GM21515 (cell line): ENCODE data around the gene RUNDC3A.

Experiments
- ATAC-seq: cut with Tn5 transposase; IDR thresholded peaks from one replicate; pipeline ENCODE4 v1.9.1; 2021; ENCODE audit not compliant: unreplicated experiment

The RUNDC3A gene

DNA sequence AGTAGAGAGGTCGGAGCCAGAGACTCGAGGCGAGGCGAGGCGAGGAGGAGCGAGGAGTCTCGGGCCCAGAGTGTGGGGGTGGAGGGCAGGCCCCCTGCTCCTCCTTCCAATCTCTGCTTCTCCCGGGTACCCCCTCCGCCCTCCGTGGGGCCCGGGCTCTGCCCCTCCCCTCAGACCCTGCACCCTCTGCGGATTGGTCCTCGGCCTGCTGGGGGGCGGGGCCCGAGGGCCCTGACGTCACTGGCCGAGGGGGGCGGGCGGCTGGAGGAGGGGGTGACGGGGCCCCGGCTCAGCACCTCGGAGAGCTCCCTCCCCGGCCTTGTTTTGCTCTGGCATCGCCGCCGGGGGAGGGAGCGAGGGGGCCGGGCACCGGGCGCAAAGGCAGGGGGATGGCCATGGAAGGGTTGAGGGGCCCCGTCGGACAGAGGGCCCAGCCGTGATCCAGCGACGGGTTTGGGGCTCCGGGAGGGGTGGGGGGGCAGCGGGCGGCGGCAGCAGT is at the start of gene RUNDC3A:
Gene RUNDC3A (plus strand): TSS at position 282 of the 499 bp plus-strand sequence. CDS start 232 bp downstream, outside the sequence.
- no peak for ATAC-seq

DNA sequence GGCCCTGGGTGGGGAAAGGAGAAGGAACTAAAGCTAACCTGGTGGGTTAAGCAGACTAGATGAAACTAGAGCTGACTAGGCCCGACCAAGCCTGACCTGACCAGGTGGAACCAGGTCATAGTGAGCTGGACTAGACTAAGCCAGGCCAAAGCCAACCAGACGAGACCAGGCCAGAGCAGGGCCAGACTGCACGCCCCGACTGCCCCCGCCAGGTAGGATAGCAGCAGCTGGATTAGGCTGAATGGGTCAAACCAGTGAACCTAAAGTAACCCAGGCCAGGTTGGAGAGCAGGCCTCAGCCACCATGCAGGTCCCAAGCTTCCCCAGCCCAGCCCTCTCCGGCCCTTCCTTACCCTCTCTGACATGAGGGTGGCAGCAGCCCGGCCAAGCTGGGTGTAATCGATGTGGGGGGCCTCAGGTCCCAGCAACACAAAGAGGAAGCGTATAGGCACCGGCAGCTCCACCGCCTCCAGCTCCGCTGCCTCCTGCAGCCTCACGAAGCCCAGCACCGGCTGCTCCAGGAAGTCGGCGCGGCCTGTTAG is 49.5 kb upstream of the RUNDC3A start:
- no peak for ATAC-seq

DNA sequence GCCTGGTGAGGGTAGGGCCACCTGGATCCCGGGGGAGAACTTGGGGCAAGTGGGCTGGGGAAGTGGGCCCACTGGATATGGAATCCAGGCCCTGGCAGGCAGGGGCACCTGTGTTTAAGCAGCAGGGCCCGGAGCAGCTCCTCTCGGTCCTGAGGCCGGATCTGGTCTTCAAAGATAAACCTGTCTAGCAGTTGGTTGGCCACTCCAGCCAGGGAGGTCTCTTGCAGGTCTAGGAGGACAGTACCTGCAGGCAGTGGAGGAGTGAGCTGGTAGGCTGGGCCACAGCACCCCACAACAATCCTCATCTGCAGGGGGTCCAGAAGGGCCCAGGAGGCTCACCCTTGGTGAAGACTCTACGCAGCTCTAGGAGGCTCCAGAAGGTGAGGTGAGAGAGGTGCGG is 48.1 kb upstream of the RUNDC3A start:
- no peak for ATAC-seq

DNA sequence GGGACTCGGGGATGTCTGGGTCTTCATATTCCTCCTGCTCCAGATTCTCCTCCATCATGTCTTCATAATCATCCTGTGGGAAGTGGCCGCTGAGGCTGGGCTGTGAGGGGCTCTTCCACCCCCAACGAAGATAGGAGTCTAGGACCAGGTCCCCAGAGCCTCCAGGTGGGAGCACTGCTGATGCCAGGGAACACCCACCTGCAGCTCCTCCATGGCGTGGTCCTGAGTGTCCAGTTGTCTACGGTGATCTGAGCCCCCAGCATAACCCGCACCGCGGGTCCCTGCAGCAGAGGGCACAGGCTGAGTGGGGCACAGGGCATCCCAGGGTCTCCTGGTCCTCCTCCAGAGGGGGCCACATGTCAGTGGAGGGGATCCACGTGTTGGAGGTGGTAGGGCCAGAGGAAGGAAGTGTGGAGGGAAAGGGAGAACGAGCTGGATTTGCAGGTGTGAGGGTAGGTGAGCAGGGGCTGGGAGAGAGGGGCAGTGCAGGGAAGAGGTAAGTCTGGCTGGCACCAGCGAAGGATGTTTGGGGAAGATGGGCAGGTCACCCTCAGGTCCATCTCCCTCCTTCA is 45.7 kb upstream of the RUNDC3A start:
- ATAC-seq = no peak

DNA sequence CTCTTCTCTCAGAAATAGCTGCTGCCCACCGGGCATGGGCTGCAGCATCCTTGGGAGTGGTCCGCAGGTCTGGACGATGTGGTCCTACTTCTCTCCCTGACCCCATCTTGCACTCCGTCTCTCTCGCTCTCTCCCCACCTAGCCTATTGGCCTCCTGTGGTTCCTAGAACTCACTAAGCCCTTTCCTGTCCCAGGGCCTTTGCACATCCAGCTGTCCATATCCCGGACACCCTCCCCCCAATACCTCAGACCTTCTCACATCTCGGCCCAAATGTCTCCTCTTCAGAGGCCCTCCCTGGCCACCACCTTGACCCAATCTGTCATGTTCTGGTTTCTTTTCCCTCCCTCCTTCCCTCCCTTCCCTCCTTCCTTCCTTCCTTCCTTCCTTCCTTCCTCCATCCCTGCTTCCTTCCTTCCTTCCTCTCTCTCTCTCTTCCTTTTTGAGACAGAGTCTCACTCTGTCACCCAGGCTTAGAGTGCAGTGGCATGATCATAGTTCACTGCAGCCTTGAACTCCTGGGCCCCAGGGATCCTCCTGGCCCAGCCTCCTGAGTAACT is 45.0 kb upstream of the RUNDC3A start:
- no peak for ATAC-seq

DNA sequence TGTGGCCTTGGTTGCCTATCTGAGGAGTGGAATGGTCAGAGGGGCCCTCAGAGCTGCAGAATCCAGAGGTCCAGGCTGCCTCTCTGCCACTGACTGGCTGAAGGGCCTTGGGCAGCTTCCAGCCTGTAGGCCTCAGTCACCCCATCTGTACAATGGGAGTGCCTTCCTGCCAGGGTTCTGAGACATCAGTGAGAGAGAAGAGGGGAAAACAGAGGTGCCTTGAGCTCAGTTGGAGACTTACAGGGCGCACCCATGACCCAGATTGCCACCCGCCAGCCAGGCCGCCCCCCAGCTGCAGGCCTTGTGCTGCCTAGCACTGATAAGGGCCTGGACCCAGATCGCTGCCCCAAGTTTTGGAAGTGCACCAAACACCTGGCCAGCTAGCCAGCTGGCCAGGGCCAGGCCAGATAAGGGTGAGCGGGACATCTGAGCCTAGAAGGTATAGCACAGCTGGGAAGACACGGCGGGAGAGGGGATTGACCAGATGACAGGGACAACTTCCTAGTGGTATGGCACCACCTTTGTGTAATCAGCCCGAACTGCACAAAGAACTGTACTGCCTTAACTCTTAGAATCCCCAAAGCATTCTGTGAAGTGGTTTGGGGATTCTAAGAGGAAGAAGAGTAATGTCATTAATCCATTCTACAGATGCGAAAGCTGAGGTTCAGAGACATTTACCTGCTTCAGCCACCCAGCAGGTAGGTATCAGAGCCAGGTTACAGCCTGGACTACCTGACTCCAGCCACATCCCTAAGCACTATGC is 41.8 kb upstream of the RUNDC3A start:
- no peak for ATAC-seq

DNA sequence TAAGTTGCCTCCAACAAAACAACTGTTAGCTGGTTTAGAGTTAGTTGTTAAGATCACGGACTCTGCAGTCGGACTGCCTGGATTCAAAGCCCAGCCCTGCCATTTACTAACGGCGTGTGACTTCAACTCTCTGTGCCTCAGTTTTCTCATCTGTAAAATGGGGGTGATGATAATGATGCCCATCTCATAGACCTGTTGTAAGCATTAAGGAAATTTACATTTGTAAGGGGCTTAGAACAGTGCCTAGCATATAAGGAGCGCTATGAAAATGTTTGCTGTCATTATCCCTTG is 41.3 kb upstream of the RUNDC3A start:
- ATAC-seq = no peak

DNA sequence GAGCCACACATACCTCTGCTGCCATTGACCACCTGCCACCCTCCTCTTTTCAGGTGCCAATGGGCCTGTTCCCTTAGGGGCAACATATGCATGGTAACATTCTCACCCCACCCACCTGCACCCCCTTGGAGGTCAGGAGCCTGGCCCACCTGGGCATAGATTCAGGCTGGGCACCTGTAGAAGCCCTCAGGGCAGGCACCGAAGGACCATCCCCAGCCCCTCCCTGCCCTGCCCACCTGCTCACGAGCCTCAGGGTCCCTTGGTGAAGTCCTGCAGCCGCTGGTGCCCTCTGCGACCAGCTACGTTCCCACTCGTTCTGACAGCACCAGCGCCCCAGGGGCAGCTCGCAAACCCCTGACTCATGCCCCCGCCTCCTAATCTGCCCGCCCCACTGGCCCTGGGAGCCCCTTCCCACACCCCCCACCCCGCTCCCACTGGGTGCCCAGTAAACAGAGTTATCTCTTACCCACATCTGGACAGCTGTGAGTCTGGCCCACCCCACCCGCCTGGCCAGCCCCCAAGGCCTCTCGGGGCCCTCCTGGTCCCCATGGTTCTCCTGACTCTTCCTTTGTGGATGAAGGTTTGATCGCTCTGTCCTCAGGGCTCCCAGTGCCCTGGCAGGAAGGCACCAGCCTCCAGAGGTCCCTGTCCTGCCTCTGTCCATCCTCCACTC is 40.4 kb upstream of the RUNDC3A start, which contains the start of gene SLC4A1:
Gene SLC4A1 (minus strand): TSS at position 318 of the 673 bp plus-strand sequence. CDS start 5,269 bp downstream, outside the sequence.
- no peak for ATAC-seq

DNA sequence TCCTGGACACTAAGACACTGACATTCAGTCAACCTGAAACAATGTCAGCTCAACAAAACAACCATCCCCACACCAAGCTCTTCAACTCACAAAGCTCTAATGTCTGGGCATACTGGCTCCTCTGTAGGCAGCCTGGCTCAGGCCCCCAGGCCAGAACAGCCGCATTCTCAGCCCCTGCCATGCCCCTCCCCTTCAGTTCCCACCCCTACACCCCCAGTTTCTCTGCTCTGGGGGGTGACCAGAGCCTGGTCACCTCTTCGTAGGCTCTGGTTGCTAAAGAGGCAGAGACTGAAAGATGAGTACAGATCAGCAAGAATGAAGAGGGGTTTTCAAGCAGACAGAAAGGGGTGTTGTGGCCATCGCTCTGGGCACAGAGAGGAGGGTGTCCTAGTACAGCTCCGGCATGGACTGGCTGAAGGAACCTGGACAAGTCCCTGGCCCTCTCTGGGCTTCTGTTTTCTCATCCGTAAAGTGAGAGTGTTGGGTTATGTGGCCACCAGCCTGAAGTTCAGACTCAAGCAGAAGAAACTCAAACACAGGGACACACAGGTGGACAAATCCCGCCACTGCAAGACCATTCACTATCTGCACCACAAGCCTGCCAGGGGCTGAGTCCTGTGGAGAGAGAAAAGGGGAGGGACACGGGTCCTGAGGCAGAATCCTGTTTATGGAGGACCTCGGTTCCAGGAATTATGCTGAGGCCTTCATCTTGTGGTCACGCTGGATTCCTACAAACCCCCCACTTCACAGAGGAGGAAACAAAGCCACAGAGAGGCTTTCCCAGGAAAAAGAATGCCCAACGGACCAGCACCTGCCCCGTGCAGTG is 39.5 kb upstream of the RUNDC3A start:
- no peak for ATAC-seq

DNA sequence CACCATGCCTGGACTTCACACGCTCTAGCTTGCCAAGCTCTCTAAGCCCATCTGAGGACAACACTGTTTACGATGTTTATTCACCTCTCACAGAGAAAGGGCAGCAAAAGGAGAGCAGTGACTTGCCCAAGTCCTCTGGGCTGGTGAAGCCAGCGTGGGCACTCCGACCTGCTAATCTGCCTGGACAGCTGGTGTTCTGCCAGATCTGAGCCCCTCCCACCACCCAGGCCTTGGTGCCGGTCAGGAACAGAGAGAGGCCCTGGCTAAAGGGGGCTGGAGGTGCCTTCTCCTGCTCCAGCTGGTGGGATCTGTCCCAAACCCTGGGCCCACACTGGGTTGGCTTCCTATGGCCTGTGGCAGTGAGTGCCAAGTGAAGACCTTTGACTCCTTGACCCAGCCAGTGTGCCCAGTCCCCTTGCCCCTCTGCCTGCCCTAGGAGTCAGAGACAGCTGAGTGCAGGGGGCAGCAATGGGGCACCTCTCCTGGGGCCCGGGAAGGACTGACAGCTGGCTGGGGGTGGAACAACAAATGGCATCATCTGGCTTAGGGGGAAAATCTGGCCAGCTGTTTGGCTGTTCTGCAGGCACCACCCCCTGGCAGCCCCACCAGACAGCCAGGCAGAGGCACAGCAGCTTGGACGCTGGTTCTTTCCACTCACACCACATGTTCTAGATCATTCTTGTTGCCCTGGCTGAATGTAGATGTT is 38.7 kb upstream of the RUNDC3A start:
- ATAC-seq = no peak

DNA sequence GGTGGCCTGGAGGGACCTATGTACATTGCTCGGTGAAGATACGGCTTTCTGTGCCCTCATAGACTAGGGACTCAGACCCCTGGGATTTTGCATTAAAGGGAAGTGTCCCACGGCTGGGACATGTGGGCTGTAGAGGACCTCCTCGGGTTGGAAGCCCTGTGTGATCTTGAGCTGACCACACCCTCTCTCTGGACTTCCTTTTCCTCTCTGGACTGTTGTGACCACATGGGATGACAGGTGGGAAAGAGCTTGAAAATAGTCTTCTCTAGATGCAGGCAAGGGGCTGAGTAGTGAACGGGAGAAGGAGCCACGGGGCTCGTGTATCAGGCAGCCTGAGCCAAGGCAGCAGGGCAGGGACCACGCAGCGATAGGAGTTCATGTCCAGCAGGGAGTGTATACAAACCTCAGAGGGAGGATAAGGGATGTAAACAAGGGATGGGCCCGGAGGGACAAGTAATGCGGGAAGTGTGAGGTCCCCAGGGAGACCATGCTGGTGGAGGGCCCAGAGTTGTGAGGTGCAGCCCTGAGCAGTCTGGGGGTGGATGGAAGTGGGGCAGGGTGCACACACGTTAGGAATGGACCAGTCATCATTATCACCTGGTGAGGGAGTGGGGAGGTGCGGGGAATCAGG is 36.0 kb upstream of the RUNDC3A start:
- ATAC-seq = no peak

DNA sequence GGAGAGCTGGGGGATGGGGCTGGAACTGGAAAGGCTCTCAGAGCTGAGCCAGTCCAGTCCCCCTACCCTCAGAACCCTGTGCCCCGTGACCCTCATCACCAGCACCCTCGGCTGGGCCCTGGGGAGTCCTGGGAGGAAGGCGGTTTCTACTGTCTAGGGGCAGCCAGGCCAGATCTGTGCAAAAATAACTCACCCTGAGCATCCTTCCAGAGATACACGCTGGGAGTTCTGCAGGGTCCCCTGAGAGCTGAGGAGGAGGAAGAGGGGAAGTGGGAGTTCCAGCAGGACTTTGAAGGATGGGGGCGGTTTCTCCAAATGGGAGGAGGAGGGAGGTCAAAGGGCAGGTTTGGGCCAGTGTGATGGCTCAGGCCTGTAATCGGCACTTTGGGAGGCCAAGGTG is 35.4 kb upstream of the RUNDC3A start:
- no peak for ATAC-seq

DNA sequence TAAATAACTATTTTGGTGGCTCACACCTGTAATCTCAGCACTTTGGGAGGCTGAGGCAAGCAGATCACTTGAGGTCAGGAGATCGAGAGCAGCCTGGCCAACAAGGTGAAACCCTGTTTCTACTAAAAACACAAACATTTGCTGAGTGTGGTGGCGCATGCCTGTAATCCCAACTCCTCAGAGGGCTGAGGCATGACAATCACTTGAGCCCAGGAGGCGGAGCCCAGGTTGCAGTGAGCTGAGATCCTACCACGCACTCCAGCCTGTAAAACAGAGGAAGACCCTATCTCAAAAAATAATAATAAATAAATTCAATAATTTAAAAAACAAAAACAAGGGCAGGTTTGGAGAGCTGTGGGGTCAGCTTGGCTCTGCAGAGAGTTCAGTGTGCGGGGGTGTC is 34.8 kb upstream of the RUNDC3A start:
- no peak for ATAC-seq

DNA sequence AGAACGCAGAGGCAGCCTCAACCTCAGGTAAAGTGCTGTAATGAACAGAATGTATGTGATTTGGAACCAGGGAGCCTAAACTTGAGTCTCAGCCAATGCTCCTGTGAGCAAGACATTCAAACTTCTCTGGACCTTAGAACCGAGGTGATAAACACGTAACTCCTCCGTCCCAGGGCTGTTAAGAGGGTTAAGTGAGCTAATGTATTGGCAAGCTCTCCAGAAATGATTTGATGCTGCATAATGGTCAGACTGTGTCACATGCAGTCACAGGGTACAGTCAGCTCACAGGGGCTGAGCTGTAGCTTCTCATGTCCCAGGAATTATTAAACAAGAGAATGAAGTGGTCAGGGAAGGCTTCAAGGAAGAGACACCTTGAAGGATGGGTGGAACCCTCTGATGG is 30.4 kb upstream of the RUNDC3A start:
- no peak for ATAC-seq

DNA sequence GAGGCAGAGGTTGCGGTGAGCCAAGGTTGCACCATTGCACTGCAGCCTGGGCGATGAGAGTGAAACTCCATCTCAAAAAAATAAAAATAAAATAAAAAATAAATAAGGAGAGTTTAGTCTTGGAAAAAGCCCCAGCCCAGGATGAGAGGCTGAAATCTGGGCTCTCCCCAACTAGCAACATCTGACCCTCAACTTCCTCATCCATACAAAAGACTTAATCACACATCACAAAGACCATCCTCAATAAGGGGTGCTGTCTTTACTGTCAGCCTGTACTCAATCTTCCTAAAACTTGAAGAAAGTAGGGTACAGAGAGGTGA is 29.1 kb upstream of the RUNDC3A start:
- no peak for ATAC-seq

DNA sequence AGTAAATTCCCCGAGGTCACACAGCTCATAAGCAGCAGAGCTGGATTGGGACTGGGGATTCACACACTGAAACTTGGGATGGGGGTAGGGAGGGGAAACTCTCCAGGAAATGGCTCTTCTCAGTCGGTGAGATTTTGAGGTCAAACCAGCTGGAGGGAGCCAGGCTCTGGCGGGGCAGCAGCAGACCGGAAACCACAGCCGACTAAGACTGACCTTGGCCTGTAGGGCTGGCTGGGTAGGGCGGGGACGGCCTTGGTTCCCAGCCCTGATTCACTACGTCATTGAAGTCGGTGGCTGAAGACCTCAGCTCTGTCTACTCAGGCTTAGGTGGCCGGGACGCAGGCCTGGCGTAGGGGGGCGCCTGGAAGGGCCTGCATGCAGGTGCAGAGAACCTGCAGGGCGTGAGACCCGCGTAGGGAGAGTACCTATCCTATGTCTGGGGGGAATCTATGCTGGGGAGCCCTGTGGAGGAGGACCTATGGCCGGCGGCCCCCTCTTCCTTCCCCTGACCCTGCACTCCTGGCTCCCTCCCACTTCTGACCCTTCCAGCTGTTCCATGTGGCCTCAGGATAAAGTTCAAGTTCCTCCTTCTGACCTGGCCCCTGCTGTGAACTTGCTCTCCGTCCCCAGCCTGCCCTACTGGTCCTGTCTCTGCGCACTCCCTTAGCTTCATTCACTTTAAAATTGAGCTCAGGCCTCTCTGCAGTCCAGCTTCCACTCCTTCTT is 28.6 kb upstream of the RUNDC3A start:
- ATAC-seq = peak; percentile 74

DNA sequence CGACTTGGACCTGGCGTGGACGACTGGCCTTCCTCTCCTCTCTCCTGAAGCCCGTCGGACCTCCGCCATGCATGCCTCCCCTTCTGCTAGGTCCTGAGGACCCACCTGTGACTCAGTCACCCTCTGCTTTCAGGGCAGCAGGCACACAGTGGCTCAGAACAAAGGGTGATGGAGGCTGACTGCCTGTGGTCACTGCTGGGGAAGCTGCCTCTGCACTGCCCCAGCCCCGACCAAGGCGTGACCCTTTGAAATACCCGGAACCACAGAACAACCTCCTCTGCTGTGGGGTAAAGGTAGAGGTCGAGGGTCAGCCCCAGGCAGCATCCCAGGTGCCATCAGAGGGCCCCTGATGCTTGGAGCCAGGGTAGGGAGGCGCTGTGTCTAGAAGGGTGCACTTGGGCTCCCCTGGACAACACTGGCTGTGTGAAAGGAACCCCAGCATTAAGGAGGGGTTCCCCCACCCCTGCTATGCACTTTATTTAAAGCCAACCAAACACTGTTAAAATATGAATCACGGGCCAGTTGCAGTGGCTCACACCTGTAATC is 27.9 kb upstream of the RUNDC3A start:
- no peak for ATAC-seq

DNA sequence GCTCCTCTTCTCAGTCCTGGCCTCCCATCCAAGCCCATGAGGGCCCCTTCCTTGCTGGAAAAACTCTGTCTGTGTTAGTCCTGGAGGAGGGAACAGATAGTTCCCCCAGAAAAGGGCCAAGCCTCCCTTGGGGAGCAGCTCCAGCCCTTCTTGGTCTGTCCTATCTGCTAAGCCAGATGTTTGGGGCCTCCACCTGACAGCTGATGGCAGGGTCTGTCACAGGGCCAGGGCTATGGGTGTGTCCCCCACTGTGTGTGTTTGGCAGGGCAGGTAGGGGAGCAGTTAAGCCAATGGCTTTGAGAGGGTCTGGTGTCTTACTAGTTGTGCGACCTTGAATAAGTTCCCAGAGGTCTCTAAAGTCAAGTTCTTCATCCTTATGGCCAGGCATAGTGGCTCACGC is 26.8 kb upstream of the RUNDC3A start:
- ATAC-seq = no peak

DNA sequence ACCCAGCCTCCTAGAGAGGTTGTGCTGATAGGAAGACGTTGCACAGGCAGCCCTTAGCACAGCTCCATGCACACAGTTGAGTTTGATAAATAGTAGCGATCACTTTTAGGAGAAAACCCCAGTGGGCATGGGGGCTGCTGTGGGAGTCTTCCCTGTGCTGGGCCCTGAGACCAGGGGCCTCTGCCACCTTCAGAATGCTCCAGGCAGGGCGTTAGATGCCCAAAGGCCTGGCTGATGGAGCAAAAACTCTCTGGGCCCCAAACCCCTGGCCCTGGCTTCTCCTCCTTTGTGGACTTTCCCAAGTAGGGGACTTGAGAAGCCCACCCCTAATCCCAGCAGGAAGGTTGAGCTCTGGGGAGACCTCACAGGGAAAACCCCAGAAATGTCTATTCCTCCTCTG is 26.1 kb upstream of the RUNDC3A start:
- ATAC-seq = no peak
